NCI-H1105 treated with DMSO at 0.1 percent for 48 hours (cell line): ENCODE measurements around the gene ELP1.
"Not testable (repeated sequence)": the region's sequence is repeated elsewhere in the genome, so short reads cannot be mapped to it uniquely, and the experiment has no call there.

Source experiments
- DNase-seq: peaks from one replicate; lab custom pipeline; 2025; lab: John Stamatoyannopoulos, UW

ELP1 gene

GRCh38 chr9:108854641-108855528 is 79.0 kb downstream of the ELP1 start:
- no peak for DNase-seq

- no peak for DNase-seq
Measured at GRCh38 chr9:108854094-108854493, 79.8 kb downstream of the ELP1 start.

GRCh38 chr9:108852079-108852478 is 81.8 kb downstream of the ELP1 start:
- no peak for DNase-seq

- DNase-seq = no peak
Measured at GRCh38 chr9:108851138-108851537, 82.8 kb downstream of the ELP1 start.

GRCh38 chr9:108850293-108850897 is 83.5 kb downstream of the ELP1 start:
- DNase-seq = peak; percentile 24

GRCh38 chr9:108848296-108848695 is 85.6 kb downstream of the ELP1 start:
- DNase-seq = not testable (repeated sequence)

GRCh38 chr9:108845947-108846346 is 88.0 kb downstream of the ELP1 start:
- DNase-seq = no peak

GRCh38 chr9:108845507-108845906 is 88.4 kb downstream of the ELP1 start:
- DNase-seq = no peak

- DNase-seq = peak; percentile 99
Measured at GRCh38 chr9:108844856-108845255, 89.1 kb downstream of the ELP1 start.

- DNase-seq = peak; percentile 94
Measured at GRCh38 chr9:108844391-108844790, 89.5 kb downstream of the ELP1 start.

GRCh38 chr9:108842610-108843295 is 91.2 kb downstream of the ELP1 start:
- no peak for DNase-seq

GRCh38 chr9:108839561-108839960 is 94.4 kb downstream of the ELP1 start:
- not testable (repeated sequence) for DNase-seq

- DNase-seq = no peak
Measured at GRCh38 chr9:108838017-108838416, 95.9 kb downstream of the ELP1 start.

GRCh38 chr9:108837530-108837929 is 96.4 kb downstream of the ELP1 start:
- no peak for DNase-seq

GRCh38 chr9:108836781-108837180 is 97.1 kb downstream of the ELP1 start:
- DNase-seq = no peak

- no peak for DNase-seq
Measured at GRCh38 chr9:108836319-108836718, 97.6 kb downstream of the ELP1 start.

GRCh38 chr9:108835831-108836230 is 98.1 kb downstream of the ELP1 start:
- no peak for DNase-seq

- DNase-seq = no peak
Measured at GRCh38 chr9:108834959-108835665, 98.8 kb downstream of the ELP1 start.

- DNase-seq = no peak
Measured at GRCh38 chr9:108832179-108832500, 101.8 kb downstream of the ELP1 start.

- no peak for DNase-seq
Measured at GRCh38 chr9:108831496-108832178, 102.3 kb downstream of the ELP1 start.

- no peak for DNase-seq
Measured at GRCh38 chr9:108830272-108830671, 103.7 kb downstream of the ELP1 start.

- DNase-seq = no peak
Measured at GRCh38 chr9:108823829-108824228, 110.1 kb downstream of the ELP1 start.
